OCI-LY3 (cell line): ENCODE data around the gene GIMAP8.

Source experiments
- EZH2phosphoT487 ChIP-seq: fragments of 200-600 bp; shearing (Covaris generic); IDR thresholded peaks from 2 replicates; pipeline ENCODE4 v1.6.1; 2018; ENCODE audit warnings: antibody characterized with exemption, mixed run types, low read depth
- TF ChIP-seq, protein P1 (sequence below): fragments of 200-600, 300-600 bp; sonication (generic); IDR thresholded peaks from 2 replicates; pipeline ENCODE4 v1.5.1; 2014; ENCODE audit warnings: antibody characterized with exemption, low read length, low read depth

DNA sequence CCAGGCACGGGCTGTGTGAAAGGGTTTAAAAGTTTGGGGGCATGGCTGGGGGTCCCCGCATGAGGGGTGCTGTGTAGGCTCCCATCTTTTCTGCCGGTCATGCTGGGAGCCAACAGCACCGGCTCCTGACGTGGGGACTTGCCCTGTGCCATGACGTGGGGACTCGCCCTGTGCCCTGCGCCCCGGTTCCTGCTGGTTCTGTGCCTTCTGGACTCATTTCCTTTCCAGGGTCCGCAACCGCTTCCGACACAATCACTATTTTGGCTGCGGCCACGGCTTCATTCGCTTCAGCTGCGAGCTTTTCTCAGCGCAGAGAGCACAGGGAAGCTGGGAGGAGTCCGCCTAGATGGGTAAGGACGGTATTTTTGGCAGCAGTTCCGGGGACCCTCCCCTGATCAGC, 7.6 kb upstream of the GIMAP8 start:
- TF ChIP-seq, protein P1, sequence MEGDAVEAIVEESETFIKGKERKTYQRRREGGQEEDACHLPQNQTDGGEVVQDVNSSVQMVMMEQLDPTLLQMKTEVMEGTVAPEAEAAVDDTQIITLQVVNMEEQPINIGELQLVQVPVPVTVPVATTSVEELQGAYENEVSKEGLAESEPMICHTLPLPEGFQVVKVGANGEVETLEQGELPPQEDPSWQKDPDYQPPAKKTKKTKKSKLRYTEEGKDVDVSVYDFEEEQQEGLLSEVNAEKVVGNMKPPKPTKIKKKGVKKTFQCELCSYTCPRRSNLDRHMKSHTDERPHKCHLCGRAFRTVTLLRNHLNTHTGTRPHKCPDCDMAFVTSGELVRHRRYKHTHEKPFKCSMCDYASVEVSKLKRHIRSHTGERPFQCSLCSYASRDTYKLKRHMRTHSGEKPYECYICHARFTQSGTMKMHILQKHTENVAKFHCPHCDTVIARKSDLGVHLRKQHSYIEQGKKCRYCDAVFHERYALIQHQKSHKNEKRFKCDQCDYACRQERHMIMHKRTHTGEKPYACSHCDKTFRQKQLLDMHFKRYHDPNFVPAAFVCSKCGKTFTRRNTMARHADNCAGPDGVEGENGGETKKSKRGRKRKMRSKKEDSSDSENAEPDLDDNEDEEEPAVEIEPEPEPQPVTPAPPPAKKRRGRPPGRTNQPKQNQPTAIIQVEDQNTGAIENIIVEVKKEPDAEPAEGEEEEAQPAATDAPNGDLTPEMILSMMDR = no peak
- TF ChIP-seq EZH2phosphoT487 = no peak
